Fibroblast of lung (primary cell): Measurements from ENCODE around the gene PADI6.

ENCODE experiments used
- CTCF ChIP-seq, 2 donors: IDR thresholded peaks in 1 of 2; conservative IDR thresholded peaks in 1 of 2; 1 replicate in 1 of 2; 2 replicates in 1 of 2; pipeline ENCODE4 v1.5.1; 2011 to 2012; ENCODE audit warnings: low read length in 2 of 2, control low read depth in 1 of 2, inconsistent platforms in 1 of 2, low read depth in 1 of 2, mild to moderate bottlenecking in 1 of 2
- EZH2 ChIP-seq: IDR thresholded peaks from 2 replicates; pipeline ENCODE4 v1.5.1; 2012; ENCODE audit warnings: low read length, control low read depth, mild to moderate bottlenecking; ENCODE audit errors: missing control alignments

- TF ChIP-seq CTCF (conservative IDR thresholded peaks at IDR 0.05 in 1 of 2, IDR thresholded peaks at IDR 0.05 in 1 of 2; ENCODE audit: low read depth in 1 of 2, low read length in 2 of 2) (peak in 1 of 2 donors; percentile 18), EZH2 (no peak)
These were observed 33.1 kb upstream of the PADI6 start for GRCh38 chr1:17338706-17339493.
